HG02571 (cell line): ENCODE results near the gene SMG6.

Experiments used
- ATAC-seq: cut with Tn5 transposase; IDR thresholded peaks from one replicate; pipeline ENCODE4 v1.9.1; 2021; ENCODE audit warnings: mild to moderate bottlenecking, moderate library complexity; ENCODE audit not compliant: unreplicated experiment

SMG6 gene

DNA sequence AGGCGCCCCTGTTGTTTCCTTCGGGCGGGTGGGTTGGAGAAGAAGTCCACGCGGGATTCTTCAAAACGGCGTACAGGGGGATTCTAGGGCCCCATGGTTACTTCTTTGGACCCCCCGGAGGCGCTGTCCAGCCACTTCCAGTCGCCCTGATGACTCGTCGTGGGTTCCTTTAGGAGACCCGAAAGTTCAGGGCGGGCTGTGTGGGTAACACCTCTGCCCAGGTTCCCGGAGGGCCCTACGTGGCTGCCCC is 249.4 kb downstream of the SMG6 start:
- no peak for ATAC-seq

DNA sequence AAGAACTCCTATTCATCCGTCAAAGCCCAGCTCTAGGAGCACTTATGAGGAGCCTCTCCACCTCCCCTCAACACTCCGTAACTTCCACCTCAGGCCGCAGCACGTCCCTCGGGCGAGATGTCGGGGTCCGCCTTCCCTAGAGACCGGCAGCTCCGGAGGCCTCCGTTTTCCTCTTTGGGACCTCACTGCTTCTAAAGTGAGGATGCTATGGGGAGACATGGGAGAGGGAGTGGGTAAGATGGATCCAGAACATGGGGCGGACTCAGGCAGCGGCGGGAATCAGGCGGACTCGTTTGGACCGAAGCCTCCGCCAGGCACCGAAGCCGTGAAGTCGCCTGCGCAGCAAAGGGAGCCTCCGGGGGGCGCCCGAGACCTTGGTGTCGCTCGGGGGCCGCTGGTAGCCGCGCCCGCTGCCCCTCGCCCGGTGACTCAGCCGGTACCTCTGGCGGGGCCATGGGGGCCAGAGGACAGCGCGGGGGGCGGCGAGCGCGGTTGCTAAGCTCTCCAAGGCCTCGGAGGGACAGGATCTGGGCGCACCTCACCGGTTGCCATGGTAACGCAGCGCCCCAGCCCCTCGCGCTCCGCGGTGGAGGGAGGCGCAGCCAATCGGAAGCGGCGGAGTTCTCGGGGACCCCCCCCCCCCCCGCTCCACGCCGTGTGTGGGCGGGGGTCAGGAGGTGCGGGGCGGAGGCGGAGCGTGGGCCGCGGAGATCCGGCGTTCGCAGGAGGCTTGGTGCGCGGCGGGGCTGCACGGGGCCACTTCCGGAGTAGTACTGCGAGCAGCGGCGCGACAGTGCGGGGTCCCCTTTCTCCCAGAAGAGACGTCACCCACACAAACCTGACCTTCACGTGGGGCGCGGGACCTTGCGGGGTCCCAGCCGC is 250.0 kb downstream of the SMG6 start:
- no peak for ATAC-seq

DNA sequence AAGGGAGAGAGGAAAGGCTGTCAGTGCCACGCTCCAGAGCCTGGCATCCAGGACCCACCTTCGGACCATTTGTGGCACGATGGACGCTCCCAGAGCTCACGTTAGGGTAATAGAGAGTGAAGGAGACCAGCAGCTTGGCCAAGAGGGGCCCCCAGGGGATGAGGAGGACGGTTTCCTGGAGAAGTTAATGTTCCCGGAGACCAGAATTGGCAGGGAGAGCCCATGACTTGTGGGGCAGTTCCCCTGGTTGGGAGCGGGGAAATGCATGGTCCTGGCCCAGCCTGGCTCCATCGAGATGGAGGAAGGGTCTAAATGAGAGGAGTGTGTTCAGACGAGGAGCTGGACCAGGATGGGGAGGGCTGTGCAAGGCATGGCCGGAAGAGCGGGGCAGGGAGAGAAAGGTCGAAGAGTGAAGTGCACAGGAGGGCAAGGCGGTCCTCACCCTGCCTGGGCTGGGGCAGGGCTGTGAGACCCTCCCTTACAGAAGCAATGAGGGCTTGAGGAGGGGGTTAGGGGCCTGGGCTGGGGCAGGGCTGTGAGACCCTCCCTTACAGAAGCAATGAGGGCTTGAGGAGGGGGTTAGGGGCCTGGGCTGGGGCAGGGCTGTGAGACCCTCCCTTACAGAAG is 251.5 kb downstream of the SMG6 start:
- ATAC-seq, result no peak

DNA sequence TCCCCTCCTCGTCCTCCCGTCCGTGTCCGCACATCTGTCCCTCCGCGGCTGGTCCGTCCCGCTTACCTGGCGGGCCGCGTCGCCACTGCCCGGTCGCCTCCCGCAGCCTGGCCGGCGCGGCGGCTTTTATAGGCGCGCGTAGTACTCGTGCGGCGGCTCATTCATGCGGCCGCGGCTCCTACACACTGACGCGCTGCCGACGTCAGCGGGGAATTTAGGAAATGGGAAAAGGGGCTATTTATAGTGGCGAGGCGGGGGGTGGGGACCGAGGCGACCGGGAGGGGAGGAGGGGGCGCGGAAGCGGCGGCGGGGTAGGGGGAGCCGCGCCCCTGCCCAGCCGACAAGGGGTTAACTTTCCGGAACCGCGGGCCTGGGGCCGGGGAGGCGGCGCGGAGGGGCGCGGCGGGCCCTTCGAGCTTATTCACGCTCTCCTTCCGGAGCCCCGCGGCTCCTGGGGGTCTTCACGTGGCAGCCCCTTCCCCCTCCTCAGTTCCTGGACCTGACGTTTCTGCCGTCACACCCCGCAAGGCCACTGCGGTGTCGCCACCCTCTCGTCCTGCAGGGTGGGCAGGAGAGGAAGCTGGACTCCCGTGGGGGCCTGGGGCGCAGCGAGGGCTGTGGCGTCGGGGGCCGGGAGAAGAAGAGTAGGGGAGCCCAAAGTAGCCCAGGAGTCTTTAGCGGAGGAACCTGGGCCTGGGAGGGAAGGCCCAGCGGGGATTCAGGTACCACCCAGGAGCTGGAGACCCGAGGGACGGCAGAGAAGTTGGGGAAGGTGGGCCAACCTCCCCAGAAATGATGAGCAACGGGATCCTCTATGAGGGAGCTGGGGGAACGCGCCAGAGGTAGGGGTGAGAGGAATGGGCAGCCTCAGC is 252.3 kb downstream of the SMG6 start:
- ATAC-seq, result no peak

DNA sequence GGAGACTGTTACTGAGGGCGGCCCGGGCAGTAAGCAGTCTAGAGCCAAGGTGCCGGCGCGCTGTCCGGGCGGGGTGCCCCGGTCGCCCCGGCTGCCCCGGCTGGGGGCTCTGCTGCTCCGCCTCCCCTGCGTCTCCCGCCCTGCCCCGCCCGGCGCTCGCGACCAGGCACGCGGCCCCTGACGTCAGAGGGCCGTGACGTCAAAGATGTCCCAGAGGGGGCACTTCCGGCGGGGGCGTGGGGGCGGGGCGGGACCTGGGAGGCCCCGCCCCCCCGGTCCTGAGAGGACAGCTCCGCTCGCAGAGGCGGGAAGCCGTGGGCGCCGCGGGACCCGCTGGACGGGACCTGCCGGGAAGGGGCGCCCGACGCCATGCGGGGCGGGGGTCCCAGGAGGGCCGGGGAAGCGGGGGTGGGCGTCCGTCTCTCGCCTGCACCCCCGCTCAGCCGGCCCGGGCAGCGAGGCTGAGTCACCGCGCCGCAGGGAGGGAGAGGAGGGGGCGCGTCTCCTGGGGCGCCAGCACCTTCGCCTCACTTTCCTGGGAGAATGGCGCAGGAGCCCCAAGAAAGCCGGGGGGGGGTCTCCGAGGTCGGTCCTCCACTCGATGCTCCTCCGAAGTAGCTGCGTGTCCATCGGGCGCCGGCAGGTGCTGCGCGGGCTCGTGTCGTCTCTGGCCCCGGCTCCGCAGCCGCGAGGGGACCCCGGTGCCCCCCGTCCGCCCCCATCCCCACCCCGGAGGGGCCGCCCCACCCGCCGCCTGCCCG is 253.1 kb downstream of the SMG6 start:
- peak; percentile 19 for ATAC-seq

DNA sequence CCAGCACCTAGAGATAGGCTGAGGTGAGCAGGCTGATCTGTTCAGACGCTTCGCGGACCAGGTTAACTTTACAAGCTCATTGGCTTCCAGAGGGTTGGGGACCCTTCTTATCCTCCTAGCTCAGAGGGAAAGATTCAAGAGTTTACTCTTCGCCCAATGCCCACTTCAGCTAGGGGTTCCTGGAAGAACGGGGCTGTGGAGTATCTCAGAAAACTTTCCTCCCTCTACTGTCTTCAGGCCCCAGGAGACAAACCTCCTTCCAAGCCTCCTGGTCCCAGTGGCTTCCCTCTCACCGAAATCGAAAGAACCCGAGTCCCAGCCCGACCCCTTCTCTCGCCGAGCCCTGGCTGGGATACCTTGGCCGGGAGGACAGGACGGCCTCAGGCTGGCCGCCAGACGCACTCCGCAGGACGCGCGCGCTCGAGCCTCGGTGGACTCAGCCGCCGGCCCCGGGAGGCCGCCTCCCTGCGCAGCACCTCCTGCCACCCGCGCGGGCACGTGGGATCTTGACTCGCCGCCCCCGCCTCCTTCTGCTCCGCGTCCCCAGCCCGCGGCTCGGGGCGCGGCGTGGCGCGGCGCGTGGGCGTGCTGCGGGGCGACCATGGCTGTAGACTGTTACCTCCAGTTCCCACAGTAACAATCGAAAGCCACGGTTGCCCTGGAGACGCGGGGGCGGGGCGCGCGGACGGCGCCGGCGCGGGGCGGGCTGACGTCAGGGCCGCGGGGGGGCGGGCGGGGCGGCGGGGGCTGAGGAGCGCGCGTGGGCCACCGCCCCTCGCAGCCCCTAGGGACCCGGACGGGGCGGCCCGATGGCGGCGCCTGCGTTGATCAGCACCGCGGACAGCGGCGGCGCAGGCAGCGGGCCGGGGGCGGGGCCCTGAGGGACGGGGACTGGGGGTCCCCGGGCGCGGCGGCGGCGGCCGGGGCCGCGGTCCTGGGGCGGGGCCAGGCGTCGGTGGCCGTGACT is 254.0 kb downstream of the SMG6 start:
- ATAC-seq, result peak; percentile 43

DNA sequence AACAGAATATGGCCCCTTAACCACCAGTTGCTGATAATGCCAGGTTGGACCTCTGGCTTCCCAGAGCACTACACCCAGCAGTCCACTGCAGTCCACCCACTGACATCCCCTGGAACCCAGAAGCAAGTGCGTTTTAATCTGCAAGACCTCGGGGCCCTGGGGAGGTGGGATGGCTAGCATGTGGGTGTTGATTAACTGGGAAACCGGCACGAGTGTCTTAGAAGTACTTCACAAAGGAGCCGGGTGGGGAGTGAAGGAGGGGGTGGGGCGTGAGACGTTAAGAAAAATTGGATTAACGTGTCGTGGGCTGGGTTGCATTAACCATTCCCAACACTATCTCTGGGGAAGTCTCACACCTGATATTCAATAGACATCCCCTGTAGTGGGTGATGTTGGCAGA is 254.8 kb downstream of the SMG6 start:
- ATAC-seq, result no peak

DNA sequence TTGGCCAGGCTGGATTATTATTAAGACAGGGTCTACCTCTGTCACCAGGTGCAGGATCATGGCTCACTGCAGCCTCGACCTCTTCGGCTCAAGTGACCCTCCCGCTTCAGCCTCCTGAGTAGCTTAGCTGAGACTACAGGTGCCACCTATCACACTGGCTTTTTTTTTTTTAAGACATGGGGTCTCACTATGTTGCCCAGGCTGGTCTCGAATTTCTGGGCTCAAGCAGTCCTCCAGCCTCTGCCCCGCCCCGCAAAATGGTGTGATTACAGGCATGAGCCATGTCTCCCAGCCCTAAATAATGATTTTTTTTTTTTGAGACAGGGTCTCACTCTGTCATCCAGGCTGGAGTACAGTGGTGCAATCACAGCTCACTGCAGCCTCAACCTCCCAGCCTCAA is 256.0 kb downstream of the SMG6 start:
- ATAC-seq, result no peak

DNA sequence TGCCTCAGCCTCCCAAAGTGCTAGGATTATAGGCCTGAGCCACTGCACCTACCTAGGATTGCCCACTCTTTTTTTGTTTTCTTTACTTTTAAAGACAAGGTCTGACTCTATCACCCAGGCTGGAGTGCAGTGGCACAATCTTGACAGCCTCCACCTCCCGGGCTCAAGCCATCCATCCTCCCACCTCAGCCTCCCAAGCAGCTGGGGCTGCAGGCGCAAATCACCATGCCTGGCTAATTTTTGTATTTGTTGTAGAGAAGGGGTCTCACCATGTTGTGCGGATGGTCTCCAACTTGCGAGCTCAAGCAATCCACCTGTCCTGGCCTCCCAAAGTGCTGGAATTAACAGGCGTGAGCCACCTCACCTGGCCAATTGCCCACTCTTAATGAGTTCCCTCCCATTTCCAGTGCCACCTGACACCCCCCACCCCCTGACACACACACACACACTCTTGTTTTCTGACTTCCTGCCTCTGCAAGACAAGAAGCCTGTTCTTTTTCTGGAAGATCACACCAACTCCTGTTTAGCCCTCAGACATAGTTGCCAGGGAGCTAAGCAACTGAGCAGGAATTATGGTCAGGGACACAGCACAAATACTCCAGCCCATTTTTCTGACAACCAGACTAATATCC is 259.2 kb downstream of the SMG6 start:
- no peak for ATAC-seq

DNA sequence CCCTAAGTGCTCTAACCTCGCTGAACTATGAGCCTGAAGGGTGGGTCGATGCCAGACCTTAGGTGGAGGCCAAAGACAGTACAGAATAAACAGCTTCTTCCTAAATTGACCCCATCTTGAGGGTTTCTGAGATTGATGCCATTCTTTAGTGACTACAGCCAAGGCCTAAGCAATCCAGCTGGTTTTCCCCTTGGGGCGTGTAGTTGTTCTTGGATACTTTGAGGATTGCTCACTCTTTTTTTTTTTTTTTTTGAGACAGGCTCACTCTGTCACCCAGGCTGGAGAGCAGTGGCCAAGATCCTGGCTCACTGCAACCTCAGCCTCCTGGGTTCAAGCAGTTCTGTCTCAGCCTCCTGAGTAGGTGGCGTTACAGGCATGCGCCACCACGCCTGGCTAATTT is 259.8 kb downstream of the SMG6 start:
- no peak for ATAC-seq

DNA sequence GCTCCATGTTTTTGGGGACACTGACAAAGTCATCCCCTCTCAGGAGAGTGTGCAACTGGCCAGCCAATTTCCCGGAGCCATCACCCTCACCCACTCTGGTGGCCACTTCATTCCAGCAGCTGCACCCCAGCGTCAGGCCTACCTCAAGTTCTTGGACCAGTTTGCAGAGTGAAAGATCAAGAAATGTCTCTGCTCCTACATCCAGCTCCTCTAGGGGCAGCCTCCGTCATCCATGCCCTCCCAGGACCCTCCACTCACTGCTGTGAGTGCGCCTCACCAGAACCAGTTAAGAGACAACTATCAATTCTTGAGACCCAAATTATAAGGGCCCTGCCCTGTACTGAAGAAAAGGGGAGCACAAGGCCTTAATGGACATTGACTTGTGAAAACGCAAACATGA is 260.7 kb downstream of the SMG6 start:
- ATAC-seq, result no peak

DNA sequence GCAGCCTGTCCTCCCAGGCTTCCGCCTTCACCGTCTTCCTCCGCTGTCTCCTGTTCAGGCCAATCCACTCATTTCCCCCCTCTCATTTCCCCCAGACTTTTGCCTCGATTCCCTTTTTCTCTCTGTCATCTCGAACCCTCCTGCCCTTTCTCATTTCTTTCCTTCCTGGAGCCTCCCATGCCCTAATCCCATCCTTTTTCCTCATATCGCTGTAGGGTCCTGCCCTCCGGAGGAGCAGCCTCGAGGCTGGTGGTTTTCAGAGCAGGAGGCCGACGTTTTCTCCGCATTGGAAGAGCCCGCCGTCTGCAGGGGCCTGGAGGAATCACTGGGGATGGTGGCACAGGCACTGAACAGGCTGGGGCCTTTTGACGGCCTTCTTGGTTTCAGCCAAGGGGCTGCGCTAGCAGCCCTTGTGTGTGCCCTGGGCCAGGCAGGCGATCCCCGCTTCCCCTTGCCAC is 261.2 kb downstream of the SMG6 start:
- no peak for ATAC-seq

DNA sequence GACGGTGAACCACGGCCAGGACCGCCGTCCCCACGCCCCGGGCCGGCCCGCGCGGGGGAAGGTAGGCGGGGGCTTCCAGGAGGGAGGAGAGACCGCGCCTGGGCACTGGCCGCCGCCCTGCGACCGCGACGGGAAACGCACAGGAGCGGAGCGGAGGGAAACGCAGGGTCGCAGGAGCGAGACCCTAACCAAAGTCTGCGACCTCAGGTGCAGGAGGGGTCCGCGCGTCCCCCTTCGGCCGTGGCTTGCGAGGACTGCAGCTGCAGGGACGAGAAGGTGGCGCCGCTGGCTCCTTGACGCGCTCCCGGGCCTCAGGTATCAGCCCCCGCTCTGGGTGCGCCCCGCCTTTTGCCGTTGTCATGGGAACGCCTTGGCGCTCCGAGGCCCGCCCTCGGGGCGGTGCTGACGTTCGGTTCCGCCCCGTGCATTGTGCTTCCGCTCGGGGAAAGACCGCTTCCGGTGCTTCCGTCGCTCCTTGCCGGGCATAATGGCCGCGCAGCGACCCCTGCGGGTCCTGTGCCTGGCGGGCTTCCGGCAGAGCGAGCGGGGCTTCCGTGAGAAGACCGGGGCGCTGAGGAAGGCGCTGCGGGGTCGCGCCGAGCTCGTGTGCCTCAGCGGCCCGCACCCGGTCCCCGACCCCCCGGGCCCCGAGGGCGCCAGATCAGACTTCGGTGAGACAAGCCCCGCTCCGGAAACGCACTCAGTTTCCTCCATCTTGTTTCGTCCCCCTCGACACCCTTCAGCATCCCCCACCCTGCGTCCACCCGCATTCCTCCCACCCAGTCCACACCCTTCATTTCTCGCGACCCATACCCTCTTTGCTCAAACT is 261.8 kb downstream of the SMG6 start, which contains the start of gene OVCA2:
Gene OVCA2, plus strand, starts transcription at position 462 of the 829 bp plus-strand sequence. Its CDS starts 26 bp downstream, at position 488.
- peak; percentile 90 for ATAC-seq

DNA sequence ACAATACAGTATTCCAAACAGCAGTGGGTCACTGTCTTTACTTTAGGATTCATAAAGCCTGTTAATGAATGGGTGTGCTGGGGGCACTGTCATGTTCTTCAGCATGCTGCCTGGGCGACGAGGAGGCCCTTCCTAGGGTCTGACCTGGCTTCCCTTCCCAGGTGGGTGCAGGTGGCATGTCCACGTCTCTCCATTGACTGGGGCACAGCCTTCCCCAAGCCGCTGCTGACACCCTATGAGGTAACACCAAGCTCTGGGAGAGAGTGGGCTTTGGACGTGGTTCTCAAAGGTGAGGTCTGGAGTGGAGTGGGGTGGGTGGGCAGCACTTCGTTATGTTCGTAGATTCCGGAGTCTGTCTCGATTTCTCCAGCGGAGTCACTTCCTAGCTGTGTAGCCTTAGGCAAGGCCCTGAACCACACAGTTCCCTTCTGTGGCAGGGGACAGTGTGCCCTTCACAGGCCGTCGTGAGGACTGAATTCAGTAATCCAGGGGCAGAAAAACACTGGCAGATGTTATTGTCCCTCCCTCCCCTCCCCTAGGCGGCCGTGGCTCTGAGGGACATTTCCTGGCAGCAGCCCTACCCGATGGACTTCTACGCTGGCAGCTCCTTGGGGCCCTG is 262.5 kb downstream of the SMG6 start:
- no peak for ATAC-seq

DNA sequence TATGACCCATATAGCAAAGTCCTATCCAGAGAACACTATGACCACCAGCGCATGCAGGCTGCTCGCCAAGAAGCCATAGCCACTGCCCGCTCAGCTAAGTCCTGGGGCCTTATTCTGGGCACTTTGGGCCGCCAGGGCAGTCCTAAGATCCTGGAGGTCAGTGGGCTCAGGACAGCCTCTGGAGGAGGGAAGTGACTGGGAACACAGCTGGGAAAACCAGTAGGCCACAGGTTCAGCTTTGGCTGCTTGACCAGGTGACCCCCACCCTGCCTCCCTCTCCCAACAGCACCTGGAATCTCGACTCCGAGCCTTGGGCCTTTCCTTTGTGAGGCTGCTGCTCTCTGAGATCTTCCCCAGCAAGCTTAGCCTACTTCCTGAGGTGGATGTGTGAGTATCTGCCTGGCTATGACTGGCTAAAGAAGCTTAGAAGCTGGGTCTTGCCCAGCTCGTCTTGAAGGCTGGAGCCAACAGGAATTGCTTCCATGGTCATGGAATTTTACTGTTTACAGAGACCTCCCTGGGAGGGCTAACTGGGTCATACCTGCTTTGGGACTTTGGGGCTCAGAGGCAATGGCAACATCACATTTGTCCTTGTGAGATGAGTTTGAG is 263.3 kb downstream of the SMG6 start:
- no peak for ATAC-seq

DNA sequence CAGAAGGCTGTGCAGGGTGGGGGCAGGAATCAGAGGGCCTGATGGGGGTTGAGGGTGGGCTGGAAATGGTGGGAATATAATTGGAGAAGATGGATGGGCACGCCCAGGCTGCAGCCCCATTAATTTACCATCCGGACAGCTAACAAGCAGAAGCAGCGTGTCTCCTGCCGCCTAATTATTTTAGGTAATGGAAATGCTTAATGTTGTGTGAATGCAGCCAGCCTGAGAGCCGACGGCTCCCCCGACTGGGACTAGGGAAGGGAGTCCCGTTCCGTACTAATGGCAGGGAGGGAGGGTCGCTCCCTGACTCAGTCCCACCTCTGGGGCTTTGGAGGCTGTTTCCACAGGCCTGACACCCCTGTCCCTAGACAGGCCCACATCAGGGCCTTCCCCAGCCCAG is 266.4 kb downstream of the SMG6 start:
- ATAC-seq, result no peak
